OCI-LY3 (cell line): ENCODE results near the gene CHST14.

Experiments used
- H2AFZ ChIP-seq: fragments of 200-600, 300-600 bp; shearing (Covaris generic); 2 replicates; pipeline ENCODE4 v1.6.0; 2014; ENCODE audit warnings: antibody characterized with exemption, low read depth, low read length
- H3K27ac ChIP-seq: fragments of 200-600, 300-600 bp; sonication (generic); 2 replicates; pipeline ENCODE4 v1.5.1; 2014; ENCODE audit warnings: mild to moderate bottlenecking, low read length, moderate library complexity, mixed read lengths
- H3K27me3 ChIP-seq: fragments of 200-600, 300-600 bp; sonication (generic); 2 replicates; pipeline ENCODE4 v1.6.1; 2014; ENCODE audit warnings: low read depth, low read length, mixed read lengths
- H3K36me3 ChIP-seq: fragments of 200-600, 300-600 bp; sonication (generic); replicated peaks from 2 replicates; pipeline ENCODE3; 2014; ENCODE audit warnings: low read depth, low read length, mixed read lengths
- H3K4me1 ChIP-seq: fragments of 300-600, 200-600 bp; sonication (generic); 2 replicates; pipeline ENCODE4 v1.6.1; 2014; ENCODE audit warnings: low read length, mixed read lengths
- H3K4me2 ChIP-seq: fragments of 200-600, 300-600 bp; sonication (generic); 2 replicates; pipeline ENCODE4 v1.6.1; 2014; ENCODE audit warnings: low read length, mixed read lengths
- H3K4me3 ChIP-seq: fragments of 300-600, 200-600 bp; sonication (generic); 2 replicates; pipeline ENCODE4 v1.5.1; 2014; ENCODE audit warnings: antibody characterized with exemption, mild to moderate bottlenecking, low read length, moderate library complexity
- H3K79me2 ChIP-seq: fragments of 300-600, 200-600 bp; shearing (Covaris generic); 2 replicates; pipeline ENCODE4 v1.6.1; 2014; ENCODE audit warnings: mild to moderate bottlenecking, low read length, mixed read lengths
- H3K9ac ChIP-seq: fragments of 300-600, 200-600 bp; shearing (Covaris generic); 2 replicates; pipeline ENCODE4 v1.6.0; 2014; ENCODE audit warnings: mild to moderate bottlenecking, low read length, moderate library complexity
- H3K9me3 ChIP-seq: fragments of 200-600, 300-600 bp; shearing (Covaris generic); 2 replicates; pipeline ENCODE4 v1.6.1; 2014; ENCODE audit warnings: low read length, mixed read lengths; ENCODE audit not compliant: insufficient read depth
- H4K20me1 ChIP-seq: fragments of 200-600, 300-600 bp; sonication (generic); 2 replicates; pipeline ENCODE4 v1.6.1; 2016; ENCODE audit warnings: low read length, mixed read lengths; ENCODE audit not compliant: insufficient read depth
- CTCF ChIP-seq: fragments of 200-600, 300-600 bp; sonication (generic); IDR thresholded peaks from 2 replicates; pipeline ENCODE4 v1.5.1; 2014; ENCODE audit warnings: antibody characterized with exemption, low read length, low read depth
- EZH2phosphoT487 ChIP-seq: fragments of 200-600 bp; shearing (Covaris generic); IDR thresholded peaks from 2 replicates; pipeline ENCODE4 v1.6.1; 2018; ENCODE audit warnings: antibody characterized with exemption, mixed run types, low read depth

Gene CHST14

GRCh38 chr15:40513609-40514008 lies 42.8 kb downstream of the CHST14 start:
- Histone ChIP-seq H3K4me2 (no peak overlapping the region), H2AFZ (no peak overlapping the region), H3K9me3 (no peaks in the 10 kb centered on the region), H4K20me1 (no peaks in the 10 kb centered on the region), H3K79me2 (no peaks in the 10 kb centered on the region), H3K27ac (no peak overlapping the region), H3K4me1 (0 out of 2 replicates have a peak, but pooled peaks cover 6% of the 10 kb centered on the region), H3K9ac (no peak overlapping the region), H3K36me3 (no peaks in the 10 kb centered on the region), H3K27me3 (peaks cover 12% of the 10 kb centered on the region), H3K4me3 (no peak overlapping the region)
- TF ChIP-seq EZH2phosphoT487, result no peak
- TF ChIP-seq CTCF, result no peak

- H3K4me1 ChIP-seq, result peaks cover 12% of the 10 kb centered on the region
- H2AFZ ChIP-seq, result no peak overlapping the region
- no peak overlapping the region for H3K9ac ChIP-seq
- H3K36me3 ChIP-seq, result no peaks in the 10 kb centered on the region
- H4K20me1 ChIP-seq, result no peaks in the 10 kb centered on the region
- no peaks in the 10 kb centered on the region for H3K27me3 ChIP-seq
- H3K27ac ChIP-seq, result no peak overlapping the region
- H3K9me3 ChIP-seq, result no peaks in the 10 kb centered on the region
- H3K79me2 ChIP-seq, result no peaks in the 10 kb centered on the region
- H3K4me2 ChIP-seq, result no peak overlapping the region
- no peak for TF ChIP-seq EZH2phosphoT487
- TF ChIP-seq CTCF, result no peak
- no peak overlapping the region for H3K4me3 ChIP-seq
Observed at GRCh38 chr15:40516322-40516721, 45.5 kb downstream of the CHST14 start.
